H1 (cell line): Measurements from ENCODE around the gene CLDN2. TPM values are rescaled to one million over a fixed set of nuclear protein-coding genes. Genes with fewer than 3 reads are reported as not detected.

ENCODE experiments used
- CTCF ChIA-PET: fragments of 300-600 bp; sonication (Branson Sonifier 250); formaldehyde crosslinking; loops from one replicate; lab custom pipeline; 2021; ENCODE audit not compliant: partially characterized antibody; lab: Charles Lee
- POLR2A ChIA-PET: fragments of 300-600 bp; sonication (Branson Sonifier 250); formaldehyde crosslinking; loops from one replicate; lab custom pipeline; 2021; ENCODE audit warnings: inconsistent platforms; ENCODE audit not compliant: partially characterized antibody; lab: Charles Lee
- DNase-seq, 2 experiments: peaks; one replicate each; pipeline versions ENCODE4 v3.0.0 to v3.0.0-alpha.2; 2010 to 2022; ENCODE audit warnings: low spot score in 2 of 2, low read depth in 1 of 2, mixed read lengths in 1 of 2
- FAIRE-seq: peaks from 2 replicates; lab custom pipeline; 2011; peaks lifted over from hg19 to GRCh38; lab: Jason Lieb, UNC
- H2AFZ ChIP-seq: 2 replicates; pipeline ENCODE4 v1.8.1; 2012; ENCODE audit warnings: low read length, inconsistent platforms
- H2AK5ac ChIP-seq: 2 replicates; pipeline ENCODE4 v1.6.1; 2013; ENCODE audit warnings: low read depth, low read length
- H2BK120ac ChIP-seq: replicated peaks from 2 replicates; pipeline ENCODE3; 2013; ENCODE audit warnings: low read depth, low read length, inconsistent platforms
- H2BK12ac ChIP-seq: 2 replicates; pipeline ENCODE4 v1.6.1; 2013; ENCODE audit warnings: low read depth, low read length
- H2BK15ac ChIP-seq: 2 replicates; pipeline ENCODE4 v1.6.1; 2013; ENCODE audit warnings: low read length
- H2BK20ac ChIP-seq: 2 replicates; pipeline ENCODE4 v1.6.1; 2013; ENCODE audit warnings: low read length
- H2BK5ac ChIP-seq: 2 replicates; pipeline ENCODE4 v1.6.1; 2013; ENCODE audit warnings: low read depth, low read length
- H3K14ac ChIP-seq: 2 replicates; pipeline ENCODE4 v1.6.1; 2013; ENCODE audit warnings: inconsistent platforms; ENCODE audit not compliant: insufficient read length
- H3K18ac ChIP-seq: 2 replicates; pipeline ENCODE4 v1.6.1; 2013; ENCODE audit warnings: low read length; ENCODE audit errors: extremely low read depth
- H3K23ac ChIP-seq: 2 replicates; pipeline ENCODE4 v1.6.1; 2013; ENCODE audit warnings: inconsistent platforms; ENCODE audit not compliant: insufficient read length
- H3K23me2 ChIP-seq: 2 replicates; pipeline ENCODE4 v1.6.1; 2013; ENCODE audit warnings: low read depth, low read length
- H3K27ac ChIP-seq: 2 replicates; pipeline ENCODE4 v1.6.1; 2011; ENCODE audit warnings: low read depth, low read length, inconsistent platforms
- H3K27me3 ChIP-seq, 4 experiments: replicated peaks in 1 of 4; 1 replicate in 1 of 4; 2 replicates in 3 of 4; pipeline versions ENCODE4 v1.6.1 to v1.8.1; 2011 to 2013; ENCODE audit warnings: low read length in 3 of 4, mild to moderate bottlenecking in 3 of 4, inconsistent platforms in 2 of 4, mixed read lengths in 2 of 4, moderate library complexity in 1 of 4; ENCODE audit not compliant: control insufficient read depth in 3 of 4, insufficient read depth in 3 of 4; ENCODE audit errors: extremely low read depth in 1 of 4
- H3K36me3 ChIP-seq, 4 experiments: 2 replicates each; pipeline versions ENCODE4 v1.6.1 to v1.8.1; 2011 to 2013; ENCODE audit warnings: mild to moderate bottlenecking in 4 of 4, low read length in 3 of 4, moderate library complexity in 2 of 4, control low read depth in 1 of 4, inconsistent platforms in 1 of 4; ENCODE audit not compliant: insufficient read depth in 4 of 4, control insufficient read depth in 2 of 4
- H3K4ac ChIP-seq: replicated peaks from 2 replicates; pipeline ENCODE3; 2013; ENCODE audit warnings: low read length, low read depth, mixed read lengths, inconsistent platforms; ENCODE audit not compliant: insufficient read length
- H3K4me1 ChIP-seq, 4 experiments: replicated peaks in 1 of 4; 1 replicate in 1 of 4; 2 replicates in 3 of 4; pipeline versions ENCODE4 v1.6.1 to v1.8.1; 2011 to 2013; ENCODE audit warnings: low read length in 3 of 4, inconsistent platforms in 2 of 4, mixed read lengths in 1 of 4; ENCODE audit not compliant: insufficient read depth in 4 of 4, control insufficient read depth in 3 of 4
- H3K4me2 ChIP-seq, 2 experiments: 2 replicates each; pipeline versions ENCODE4 v1.6.1 to v1.8.1; 2011 to 2013; ENCODE audit warnings: low read depth in 2 of 2, low read length in 2 of 2, control low read depth in 1 of 2, inconsistent platforms in 1 of 2, mild to moderate bottlenecking in 1 of 2; ENCODE audit not compliant: insufficient read depth in 1 of 2
- H3K4me3 ChIP-seq, 4 experiments: fragments of 200-600, 300-600 bp in 1 of 4; sonication (generic), shearing (Covaris generic), sonication (Bioruptor Twin) in 1 of 4; 2 replicates each; pipeline versions ENCODE4 v1.5.1 to v1.8.1; 2011 to 2016; ENCODE audit warnings: low read length in 4 of 4, low read depth in 3 of 4, control low read depth in 2 of 4, inconsistent platforms in 2 of 4, mild to moderate bottlenecking in 2 of 4, mixed read lengths in 1 of 4, moderate library complexity in 1 of 4; ENCODE audit not compliant: insufficient read depth in 2 of 4; ENCODE audit errors: extremely low read depth in 1 of 4
- H3K56ac ChIP-seq: replicated peaks from 2 replicates; pipeline ENCODE3; 2013; ENCODE audit warnings: low read depth, mild to moderate bottlenecking, mixed read lengths, low read length, inconsistent platforms; ENCODE audit not compliant: insufficient read length
- H3K79me1 ChIP-seq: 2 replicates; pipeline ENCODE4 v1.6.1; 2013; ENCODE audit warnings: low read depth, low read length, control low read depth
- H3K79me2 ChIP-seq, 2 experiments: 2 replicates each; pipeline versions ENCODE4 v1.6.1 to v1.8.1; 2012 to 2013; ENCODE audit warnings: low read length in 2 of 2, mild to moderate bottlenecking in 2 of 2, inconsistent platforms in 1 of 2; ENCODE audit not compliant: insufficient read depth in 2 of 2, control insufficient read depth in 1 of 2
- H3K9ac ChIP-seq, 4 experiments: replicated peaks in 1 of 4; 1 replicate in 1 of 4; 2 replicates in 3 of 4; pipeline versions ENCODE4 v1.6.1 to v1.8.1; 2011 to 2013; ENCODE audit warnings: low read depth in 3 of 4, low read length in 3 of 4, control low read depth in 2 of 4, mild to moderate bottlenecking in 2 of 4, moderate library complexity in 2 of 4, inconsistent platforms in 1 of 4; ENCODE audit errors: extremely low read depth in 1 of 4
- H3K9me3 ChIP-seq, 2 experiments: 2 replicates each; pipeline versions ENCODE4 v1.6.1 to v1.8.1; 2012 to 2013; ENCODE audit warnings: mild to moderate bottlenecking in 2 of 2, moderate library complexity in 2 of 2, control low read depth in 1 of 2, inconsistent platforms in 1 of 2, low read depth in 1 of 2, low read length in 1 of 2, mixed read lengths in 1 of 2; ENCODE audit not compliant: insufficient read depth in 2 of 2
- H4K20me1 ChIP-seq, 2 experiments: replicated peaks in 1 of 2; 2 replicates each; pipeline versions ENCODE3 to v1.8.1; 2011 to 2013; ENCODE audit warnings: inconsistent platforms in 2 of 2, low read length in 2 of 2, mild to moderate bottlenecking in 1 of 2; ENCODE audit not compliant: insufficient read depth in 2 of 2, control insufficient read depth in 1 of 2
- H4K5ac ChIP-seq: 2 replicates; pipeline ENCODE4 v1.6.1; 2013; ENCODE audit warnings: low read length, low read depth, mixed read lengths, inconsistent platforms; ENCODE audit not compliant: insufficient read length
- H4K8ac ChIP-seq: 2 replicates; pipeline ENCODE4 v1.8.0; 2013; ENCODE audit warnings: mild to moderate bottlenecking, moderate library complexity, low read length, inconsistent platforms; ENCODE audit not compliant: insufficient read depth; ENCODE audit errors: extremely low read depth
- H4K91ac ChIP-seq: replicated peaks from 2 replicates; pipeline ENCODE3; 2013; ENCODE audit warnings: low read length, mixed read lengths, inconsistent platforms; ENCODE audit not compliant: insufficient read length
- NRF1 ChIP-seq: IDR thresholded peaks from 2 replicates; pipeline ENCODE4 v1.6.1; 2011; ENCODE audit warnings: mild to moderate bottlenecking, low read depth, low read length, improper control_type of control experiment
- RBBP5 ChIP-seq: IDR thresholded peaks from 2 replicates; pipeline ENCODE4 v1.7.1; 2012; ENCODE audit warnings: low read depth, mild to moderate bottlenecking, inconsistent platforms, low read length, moderate library complexity, borderline replicate concordance
- WGBS, 2 experiments: shearing (Covaris generic) in 1 of 2; methylation state at CpG; one replicate each; pipeline versions ENCODE4 v1.1.6 to v1.1.7; 2013 to 2015; ENCODE audit warnings: low lambda C conversion rate in 2 of 2, mixed read lengths in 2 of 2, inconsistent platforms in 1 of 2, low coverage in 1 of 2, missing lambda C conversion rate in 1 of 2; ENCODE audit not compliant: insufficient replicate concordance in 2 of 2, insufficient coverage in 1 of 2, insufficient read length in 1 of 2; ENCODE audit errors: extremely low coverage in 1 of 2, missing lambda C conversion rate in 1 of 2; 5-methylcytosine and 5-hydroxymethylcytosine counted together
- polyA plus RNA-seq, 7 experiments: library from polyadenylated mRNA; depleted of rRNA in 3 of 7; stranded (reverse) in 5 of 7; unstranded in 2 of 7; fragments of >200 nt in 5 of 7; fragments of 200-250 nt in 2 of 7; gene quantifications; 1 replicate in 5 of 7; 2 replicates in 1 of 7; 4 replicates in 1 of 7; pipeline versions ENCODE4 v1.2.1 to v1.2.3, GENCODE V29; 2011 to 2013; ENCODE audit warnings: missing spikeins in 2 of 7, mixed read lengths in 2 of 7
- total RNA-seq: library from RNA; stranded (reverse); fragmentation: NEBNext Ultra II Directional; extraction: Animal tissue kit (Norgen Biotek cat#: 25700); gene quantifications from 2 replicates; pipeline ENCODE4 v1.2.1, GENCODE V29; 2021

The CLDN2 gene
- total and polyA plus RNA-seq, 2 of the 8 experiments (the other 6 are each of a cell fraction or from before 2014, with no cell fraction given): 0.02 TPM; not detected in 1

DNA sequence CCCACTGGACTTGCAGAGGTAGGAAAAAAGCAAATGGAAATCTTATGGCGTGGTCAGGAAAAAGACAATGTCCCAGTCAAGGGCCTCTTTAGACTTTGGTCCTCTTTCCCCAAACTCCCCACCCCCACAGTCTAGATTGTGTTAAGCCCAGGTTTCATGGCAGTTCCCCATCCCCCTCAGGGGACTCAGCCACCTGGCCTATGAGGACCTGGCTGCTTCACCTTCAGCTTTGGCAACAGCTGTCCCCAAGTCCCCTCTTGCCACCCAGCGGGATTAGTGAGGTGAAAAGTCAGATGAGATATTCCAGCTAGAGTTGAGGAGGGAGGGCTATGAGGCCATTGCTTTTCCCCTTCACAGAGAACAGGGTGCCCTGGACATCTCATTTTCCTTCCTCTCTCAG lies 17.5 kb upstream of the CLDN2 start:
- no peak overlapping the region for H3K56ac ChIP-seq
- FAIRE-seq (no peak), DNase-seq (no peak)
- ChIA-PET CTCF (interaction anchor here (0.8 to 5.6 kb wide), 7 partner anchors 10 to 123 kb away, joined by 3 to 35 read pairs (median 4); partner anchors contain the start of gene CLDN2), POLR2A (no interaction called here)
- H3K14ac ChIP-seq: no peak overlapping the region
- H3K27ac ChIP-seq: no peak overlapping the region
- H3K27me3 ChIP-seq: no peaks in the 10 kb centered on the region
- H3K4me2 ChIP-seq: no peak overlapping the region
- no peaks in the 10 kb centered on the region for H4K20me1 ChIP-seq
- H3K4me1 ChIP-seq: no peaks in the 10 kb centered on the region; a peak in 1 of 7 replicates
- no peak overlapping the region for H3K4ac ChIP-seq
- no peak overlapping the region for H3K9ac ChIP-seq
- H3K23ac ChIP-seq: no peak overlapping the region
- no peak overlapping the region for H3K18ac ChIP-seq
- no peak overlapping the region for H2BK15ac ChIP-seq
- H3K4me3 ChIP-seq: no peak overlapping the region
- no peaks in the 10 kb centered on the region for H3K9me3 ChIP-seq
- H4K91ac ChIP-seq: no peak overlapping the region
- H2BK12ac ChIP-seq: no peak overlapping the region
- no peaks in the 10 kb centered on the region for H3K79me1 ChIP-seq
- no peak overlapping the region for H2BK120ac ChIP-seq
- no peak overlapping the region for H4K5ac ChIP-seq
- no peak overlapping the region for H4K8ac ChIP-seq
- H2AK5ac ChIP-seq: no peak overlapping the region
- 89% methylated on average over 1 of the region's 2 CpGs; no CpG with 5 or more reads in 1 of the 2 experiments for WGBS, 2 experiments
- no peak overlapping the region for H2BK5ac ChIP-seq
- H2BK20ac ChIP-seq: no peak overlapping the region
- no peak overlapping the region for H2AFZ ChIP-seq
- no peaks in the 10 kb centered on the region for H3K79me2 ChIP-seq
- no peaks in the 10 kb centered on the region for H3K36me3 ChIP-seq
- no peak for TF ChIP-seq RBBP5
- TF ChIP-seq NRF1: no peak
- no peaks in the 10 kb centered on the region for H3K23me2 ChIP-seq
